ENCODE results near the gene TCF23.
"Not testable (repeated sequence)": the region's sequence is repeated elsewhere in the genome, so short reads cannot be mapped to it uniquely, and the experiment has no call there.

TCF23 gene

DNA sequence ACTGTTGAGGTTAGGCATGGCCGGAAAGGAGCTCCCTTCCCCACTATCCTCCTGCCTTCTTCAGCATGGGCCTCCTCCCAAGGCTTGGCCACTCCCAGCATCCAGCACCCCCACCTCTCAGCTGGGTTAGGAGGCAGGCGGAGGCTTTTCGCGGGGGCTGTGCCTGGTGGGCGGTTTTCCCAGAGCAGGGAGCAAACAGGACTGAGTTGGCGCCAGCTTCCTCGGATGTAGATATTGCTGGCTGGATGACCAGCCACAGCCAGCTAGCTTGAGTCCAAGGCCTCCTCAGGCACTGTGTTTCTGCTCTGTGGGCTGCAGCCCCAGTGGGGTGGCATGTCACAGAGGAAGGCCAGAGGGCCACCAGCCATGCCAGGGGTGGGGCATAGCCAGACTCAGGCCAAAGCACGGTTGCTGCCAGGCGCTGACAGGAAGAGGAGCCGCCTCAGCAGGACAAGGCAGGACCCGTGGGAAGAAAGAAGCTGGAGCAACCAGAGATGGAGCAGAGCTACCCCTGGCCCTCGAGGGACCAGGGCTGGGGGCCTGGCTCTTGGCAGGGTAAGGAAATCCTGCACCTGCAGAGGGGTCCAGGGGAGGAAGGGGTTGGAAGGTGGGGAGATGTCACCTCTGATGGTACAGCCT, at the start of gene TCF23:
TSS of gene TCF23 (plus strand) at position 204 of the 639 bp plus-strand sequence. CDS start at position 334, 130 bp downstream.
- DNase-seq (ENCODE audit: low read depth in 2 of 2) = no peak

DNA sequence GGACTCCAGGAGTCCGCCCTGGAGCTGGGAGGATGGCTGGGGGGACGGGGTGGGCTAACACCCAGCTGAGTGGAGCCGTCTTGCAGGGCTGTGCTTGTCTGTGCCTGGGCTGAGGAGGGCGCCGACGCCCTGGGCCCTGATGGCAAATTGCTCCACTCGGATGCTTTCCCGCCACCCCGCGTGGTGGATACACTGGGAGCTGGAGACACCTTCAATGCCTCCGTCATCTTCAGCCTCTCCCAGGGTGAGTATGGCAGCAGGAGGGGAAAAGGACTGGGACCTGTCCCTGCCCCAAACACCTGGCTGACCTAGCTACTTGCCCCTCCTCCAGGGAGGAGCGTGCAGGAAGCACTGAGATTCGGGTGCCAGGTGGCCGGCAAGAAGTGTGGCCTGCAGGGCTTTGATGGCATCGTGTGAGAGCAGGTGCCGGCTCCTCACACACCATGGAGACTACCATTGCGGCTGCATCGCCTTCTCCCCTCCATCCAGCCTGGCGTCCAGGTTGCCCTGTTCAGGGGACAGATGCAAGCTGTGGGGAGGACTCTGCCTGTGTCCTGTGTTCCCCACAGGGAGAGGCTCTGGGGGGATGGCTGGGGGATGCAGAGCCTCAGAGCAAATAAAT, 49.4 kb upstream of the TCF23 start:
- no peak for DNase-seq (ENCODE audit: low read depth in 2 of 2)

DNA sequence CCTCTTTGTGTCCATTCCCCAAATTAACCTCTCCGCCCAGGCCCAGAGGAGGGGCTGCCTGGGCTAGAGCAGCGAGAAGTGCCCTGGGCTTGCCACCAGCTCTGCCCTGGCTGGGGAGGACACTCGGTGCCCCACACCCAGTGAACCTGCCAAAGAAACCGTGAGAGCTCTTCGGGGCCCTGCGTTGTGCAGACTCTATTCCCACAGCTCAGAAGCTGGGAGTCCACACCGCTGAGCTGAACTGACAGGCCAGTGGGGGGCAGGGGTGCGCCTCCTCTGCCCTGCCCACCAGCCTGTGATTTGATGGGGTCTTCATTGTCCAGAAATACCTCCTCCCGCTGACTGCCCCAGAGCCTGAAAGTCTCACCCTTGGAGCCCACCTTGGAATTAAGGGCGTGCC, 48.8 kb upstream of the TCF23 start:
- DNase-seq (ENCODE audit: low read depth in 2 of 2) = no peak

DNA sequence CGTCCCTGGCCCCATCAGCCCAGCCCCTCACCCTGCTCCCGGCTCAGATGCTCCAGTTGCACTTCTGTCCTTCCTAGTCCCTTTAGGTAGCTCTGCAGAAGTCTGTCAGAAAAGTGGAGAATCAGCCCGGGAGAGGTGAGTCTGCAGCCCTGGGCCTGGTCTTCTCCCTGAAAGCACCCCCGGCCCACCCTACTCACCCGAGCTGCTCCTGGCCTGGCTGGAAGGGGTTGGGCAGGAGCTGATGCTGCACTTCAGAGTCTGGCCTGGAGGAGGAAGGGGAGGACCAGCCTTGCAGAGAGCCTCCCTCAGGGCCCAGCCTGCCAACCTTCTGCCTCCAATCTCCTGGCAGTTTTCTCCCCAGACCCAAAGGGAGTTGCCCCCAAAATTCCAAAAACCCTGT, 46.5 kb upstream of the TCF23 start:
- no peak for DNase-seq (ENCODE audit: low read depth in 2 of 2)

DNA sequence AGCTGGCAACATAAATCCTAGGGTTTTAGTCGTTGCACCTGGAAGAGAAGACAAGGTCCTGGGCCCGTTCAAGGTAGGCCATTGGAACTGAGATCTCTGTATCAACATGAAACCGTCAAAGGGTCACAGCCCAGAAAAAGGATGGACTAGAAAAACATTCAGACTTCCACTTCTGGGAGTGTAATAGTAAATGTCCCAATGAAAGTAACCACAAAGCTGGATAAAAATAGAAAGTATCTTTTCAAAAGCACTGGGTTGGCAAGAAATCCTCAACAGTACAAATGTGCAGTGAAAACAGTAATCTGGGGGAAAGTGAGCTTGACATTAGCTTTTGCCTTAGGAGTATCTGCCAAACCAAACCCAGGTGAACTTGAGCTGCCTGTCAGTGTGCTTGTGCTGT, 42.8 kb upstream of the TCF23 start:
- DNase-seq (ENCODE audit: low read depth in 2 of 2) = no peak

DNA sequence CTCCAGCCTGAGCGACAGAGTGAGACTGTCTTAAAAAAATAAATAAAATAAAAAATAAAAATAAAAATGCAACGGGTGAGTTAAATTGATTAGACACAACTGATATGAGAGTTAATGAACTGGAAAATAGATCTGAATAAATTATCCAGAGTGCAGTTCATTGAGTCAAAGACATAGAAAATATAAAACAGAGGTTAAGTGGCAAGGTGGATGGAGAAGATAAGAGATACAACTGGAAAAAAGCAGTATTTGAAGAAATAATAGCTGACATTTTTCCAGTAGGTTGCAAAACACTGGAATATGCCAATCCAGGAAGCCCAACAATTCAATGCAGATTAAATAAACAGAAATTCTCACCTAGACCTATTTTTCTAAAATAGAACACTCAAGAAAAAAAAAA, 40.6 kb upstream of the TCF23 start:
- no peak for DNase-seq (ENCODE audit: low read depth in 2 of 2)

DNA sequence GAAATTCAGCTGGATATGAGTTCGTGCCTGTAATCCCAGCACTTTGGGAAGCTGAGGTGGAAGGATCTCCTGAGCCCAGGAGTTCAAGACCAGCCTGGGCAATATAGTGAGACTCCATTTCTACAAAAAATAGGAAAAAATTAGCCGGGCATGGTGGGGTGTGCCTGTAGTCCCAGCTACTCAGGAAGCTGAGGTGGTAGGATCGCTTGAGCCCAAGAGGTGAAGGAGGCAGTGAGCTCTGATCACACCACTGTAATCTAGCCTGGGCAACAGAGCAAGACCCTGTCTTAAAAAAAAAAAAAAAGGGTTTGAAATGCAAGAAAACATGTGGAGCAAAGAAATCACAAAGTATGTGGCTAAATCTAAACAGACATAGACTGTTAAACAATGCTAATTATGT, 39.7 kb upstream of the TCF23 start:
- no peak for DNase-seq (ENCODE audit: low read depth in 2 of 2)

DNA sequence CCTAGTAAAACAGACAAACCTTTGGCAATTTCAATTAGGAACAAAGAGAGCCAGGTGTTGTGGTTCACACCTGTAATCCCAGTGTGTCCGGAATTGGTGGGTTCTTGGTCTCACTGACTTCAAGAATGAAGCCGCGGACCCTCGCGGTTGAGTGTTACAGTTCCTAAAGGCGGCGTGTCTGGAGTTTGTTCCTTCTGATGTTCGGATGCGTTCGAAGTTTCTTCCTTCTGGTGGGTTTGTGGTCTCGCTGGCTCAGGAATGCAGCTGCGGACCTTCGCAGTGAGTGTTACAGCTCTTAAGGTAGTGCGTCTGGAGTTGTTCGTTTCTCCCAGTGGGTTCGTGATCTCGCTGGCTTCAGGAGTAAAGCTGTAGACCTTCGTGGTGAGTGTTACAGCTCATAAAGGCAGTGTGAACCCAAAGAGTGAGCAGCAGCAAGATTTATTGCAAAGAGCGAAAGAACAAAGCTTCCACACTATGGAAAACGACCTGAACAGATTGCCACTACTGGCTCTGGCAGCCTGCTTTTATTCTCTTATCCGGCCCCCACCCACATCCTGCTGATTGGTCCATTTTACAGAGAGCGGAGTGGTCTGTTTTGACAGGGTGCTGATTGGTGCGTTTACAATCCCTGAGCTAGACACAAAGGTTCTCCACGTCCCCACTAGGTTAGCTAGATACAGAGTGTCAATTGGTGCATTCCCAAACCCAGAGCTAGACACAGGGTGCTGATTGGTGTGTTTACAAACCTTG, 38.0 kb upstream of the TCF23 start:
- DNase-seq (ENCODE audit: low read depth in 2 of 2) = not testable (repeated sequence)

DNA sequence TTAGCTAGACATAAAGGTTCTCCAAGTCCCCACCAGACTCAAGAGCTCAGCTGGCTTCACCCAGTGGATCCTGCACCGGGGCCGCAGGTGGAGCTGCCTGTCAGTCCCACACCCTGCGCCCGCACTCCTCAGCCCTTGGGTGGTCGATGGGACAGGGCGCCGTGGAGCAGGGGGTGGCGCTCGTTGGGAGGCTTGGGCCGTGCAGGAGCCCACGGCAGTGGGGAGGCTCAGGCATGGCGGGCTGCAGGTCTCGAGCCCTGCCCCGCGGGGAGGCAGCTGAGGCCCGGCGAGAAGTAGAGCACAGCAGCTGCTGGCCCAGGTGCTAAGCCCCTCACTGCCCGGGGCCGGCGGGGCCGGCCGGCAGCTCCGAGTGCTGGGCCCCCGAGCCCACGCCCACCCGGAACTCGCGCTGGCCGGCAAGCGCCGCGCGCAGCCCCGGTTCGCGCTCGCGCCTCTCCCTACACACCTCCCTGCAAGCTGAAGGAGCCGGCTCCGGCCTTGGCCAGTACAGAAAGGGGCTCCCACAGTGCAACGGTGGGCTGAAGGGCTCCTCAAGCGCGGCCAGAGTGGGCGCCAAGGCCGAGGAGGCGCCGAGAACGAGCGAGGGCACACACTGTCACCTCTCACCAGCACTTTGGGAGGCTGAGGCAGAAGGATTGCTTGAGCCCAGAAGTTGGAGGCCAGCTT, 37.3 kb upstream of the TCF23 start:
- not testable (repeated sequence) for DNase-seq (ENCODE audit: low read depth in 2 of 2)

DNA sequence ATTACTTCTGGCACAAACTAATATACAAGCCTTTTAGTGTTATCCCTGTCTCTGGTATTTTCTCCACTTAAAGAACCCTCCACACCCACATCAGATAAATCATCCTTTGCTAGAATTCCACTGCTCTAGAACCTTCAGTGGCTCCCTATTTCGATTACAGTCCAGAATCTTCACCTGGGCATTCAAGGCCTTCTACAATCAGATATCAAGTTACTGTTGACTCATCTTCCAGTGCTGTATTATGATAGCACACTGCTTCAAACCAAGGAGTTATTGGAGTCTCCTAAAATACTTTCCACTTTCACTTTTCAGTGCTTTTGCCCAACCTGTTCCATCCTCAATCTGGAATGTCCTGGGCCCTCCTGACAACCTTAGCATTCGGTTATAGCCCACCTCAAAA, 33.3 kb upstream of the TCF23 start:
- no peak for DNase-seq (ENCODE audit: low read depth in 2 of 2)

DNA sequence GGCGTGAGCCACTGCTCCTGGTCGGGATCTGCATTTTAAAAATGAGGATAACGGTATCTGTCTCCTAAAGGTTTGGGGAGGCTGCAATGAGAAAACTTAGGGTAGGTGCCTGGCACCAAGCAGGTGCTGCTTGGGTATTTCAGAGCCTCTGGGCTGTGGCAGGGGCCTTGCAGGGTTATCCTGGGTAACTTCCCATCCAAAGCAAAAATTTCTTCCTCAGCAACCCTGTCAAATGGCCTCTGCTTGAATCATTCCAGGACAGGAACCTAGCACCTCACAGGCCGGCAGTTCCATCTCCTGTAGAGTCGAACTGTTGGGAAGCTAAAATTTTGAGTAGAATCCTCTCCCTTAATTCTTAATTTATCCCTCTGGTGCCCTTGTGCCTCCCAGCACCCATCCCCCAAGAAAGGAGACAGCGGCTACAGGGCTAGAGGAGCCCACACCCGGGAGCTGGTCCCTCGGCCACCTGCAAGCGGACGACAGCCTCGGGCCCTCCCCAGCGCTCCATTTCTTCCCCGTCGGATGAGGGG, 30.7 kb upstream of the TCF23 start:
- no peak for DNase-seq (ENCODE audit: low read depth in 2 of 2)

DNA sequence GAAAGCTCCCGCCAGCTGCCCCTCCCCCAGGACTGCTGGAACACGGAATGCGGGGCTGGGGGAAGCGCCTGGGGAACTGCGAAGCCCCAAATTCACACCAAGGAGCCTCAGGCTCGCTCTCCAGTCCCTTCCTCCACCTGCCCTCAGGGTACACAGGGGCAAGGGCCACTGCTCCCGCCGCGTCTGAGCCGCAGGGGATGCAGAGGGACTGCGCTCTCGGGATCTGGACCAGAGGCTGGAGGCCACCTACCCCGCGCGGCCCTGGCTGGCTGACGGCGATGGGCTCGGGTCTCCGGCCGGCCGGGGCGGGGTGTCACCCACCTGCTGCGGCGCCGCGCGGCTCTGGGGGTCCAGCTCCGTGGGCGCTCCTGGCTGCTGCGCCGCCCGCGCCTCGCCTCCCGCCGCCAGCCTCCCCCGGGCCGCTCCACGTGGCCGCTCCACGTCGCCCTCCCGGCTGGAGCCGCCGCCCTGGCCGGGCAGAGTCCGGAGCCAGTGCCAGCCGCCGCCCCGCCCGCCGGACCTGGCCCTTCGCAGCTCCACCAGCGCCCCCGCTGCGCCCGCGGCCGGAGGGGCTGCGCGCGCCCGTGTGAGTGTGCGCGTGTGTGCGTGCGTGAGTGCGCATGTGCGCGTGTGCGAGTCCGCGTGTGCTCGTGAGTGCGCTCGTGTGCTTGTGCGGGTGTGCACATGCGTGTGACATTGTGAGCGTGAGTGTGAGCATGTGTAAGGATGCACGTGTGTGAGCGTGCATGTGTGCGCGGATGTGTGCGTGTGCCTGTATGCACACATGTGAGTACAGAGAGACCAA, 30.1 kb upstream of the TCF23 start, which contains the start of gene CGREF1:
TSS of gene CGREF1 (minus strand) at position 604 of the 805 bp plus-strand sequence. CDS start 14,762 bp downstream, outside the sequence.
- no peak for DNase-seq (ENCODE audit: low read depth in 2 of 2)

DNA sequence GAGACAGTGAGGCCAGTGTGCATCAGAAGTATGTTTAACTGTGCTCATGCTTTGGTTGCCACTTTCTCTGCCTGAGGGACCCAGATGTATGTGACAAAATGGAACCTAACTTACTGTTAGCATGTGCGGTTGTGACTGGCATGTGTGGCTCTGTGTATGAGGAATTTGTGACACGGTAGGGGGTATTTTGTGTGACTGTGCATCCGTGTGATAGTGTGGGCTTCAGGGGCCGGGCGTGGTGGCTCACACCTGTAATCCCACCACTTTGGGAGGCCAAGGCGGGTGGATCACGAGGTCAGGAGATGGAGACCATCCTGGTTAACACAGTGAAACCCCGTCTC, 29.5 kb upstream of the TCF23 start:
- not testable (repeated sequence) for DNase-seq (ENCODE audit: low read depth in 2 of 2)

DNA sequence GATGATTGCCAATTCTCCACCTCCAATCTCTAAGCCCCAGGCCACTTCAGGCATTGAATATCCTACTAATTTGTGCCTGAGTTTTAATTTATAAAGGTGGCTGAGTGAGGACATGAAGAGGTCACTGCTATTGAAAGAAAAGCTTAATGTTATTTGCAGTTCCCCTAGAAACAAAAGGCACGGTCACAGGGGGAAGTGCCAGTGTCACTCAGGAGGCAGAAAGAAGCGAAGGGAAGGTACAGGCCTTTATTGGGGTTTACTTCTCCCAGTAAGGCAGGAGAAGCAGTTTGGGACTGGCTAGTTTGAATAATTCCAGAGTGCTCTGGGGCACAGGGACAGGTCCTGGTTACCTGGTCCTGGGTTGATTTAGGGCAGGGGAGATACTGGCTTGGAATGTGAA, 26.9 kb upstream of the TCF23 start:
- no peak for DNase-seq (ENCODE audit: low read depth in 2 of 2)

DNA sequence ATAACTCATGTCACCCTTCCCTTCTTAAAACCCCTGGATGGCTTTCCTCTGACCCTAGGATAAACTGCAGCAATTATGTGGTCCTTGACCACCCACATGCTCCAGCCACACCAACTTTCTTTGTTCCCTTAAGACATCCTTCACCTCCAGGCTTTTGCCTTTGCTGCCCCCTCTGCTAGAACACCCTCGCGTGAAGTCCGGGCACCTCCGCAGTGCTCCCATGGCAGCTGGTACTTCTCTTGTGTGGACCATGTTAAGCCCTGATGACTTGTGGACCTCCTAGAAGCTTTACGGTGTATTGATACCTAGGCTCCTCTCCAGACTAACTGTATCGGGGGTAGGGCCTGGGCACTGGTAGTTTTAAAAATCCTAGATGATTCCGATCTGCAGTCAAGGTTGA, 26.0 kb upstream of the TCF23 start:
- no peak for DNase-seq (ENCODE audit: low read depth in 2 of 2)

DNA sequence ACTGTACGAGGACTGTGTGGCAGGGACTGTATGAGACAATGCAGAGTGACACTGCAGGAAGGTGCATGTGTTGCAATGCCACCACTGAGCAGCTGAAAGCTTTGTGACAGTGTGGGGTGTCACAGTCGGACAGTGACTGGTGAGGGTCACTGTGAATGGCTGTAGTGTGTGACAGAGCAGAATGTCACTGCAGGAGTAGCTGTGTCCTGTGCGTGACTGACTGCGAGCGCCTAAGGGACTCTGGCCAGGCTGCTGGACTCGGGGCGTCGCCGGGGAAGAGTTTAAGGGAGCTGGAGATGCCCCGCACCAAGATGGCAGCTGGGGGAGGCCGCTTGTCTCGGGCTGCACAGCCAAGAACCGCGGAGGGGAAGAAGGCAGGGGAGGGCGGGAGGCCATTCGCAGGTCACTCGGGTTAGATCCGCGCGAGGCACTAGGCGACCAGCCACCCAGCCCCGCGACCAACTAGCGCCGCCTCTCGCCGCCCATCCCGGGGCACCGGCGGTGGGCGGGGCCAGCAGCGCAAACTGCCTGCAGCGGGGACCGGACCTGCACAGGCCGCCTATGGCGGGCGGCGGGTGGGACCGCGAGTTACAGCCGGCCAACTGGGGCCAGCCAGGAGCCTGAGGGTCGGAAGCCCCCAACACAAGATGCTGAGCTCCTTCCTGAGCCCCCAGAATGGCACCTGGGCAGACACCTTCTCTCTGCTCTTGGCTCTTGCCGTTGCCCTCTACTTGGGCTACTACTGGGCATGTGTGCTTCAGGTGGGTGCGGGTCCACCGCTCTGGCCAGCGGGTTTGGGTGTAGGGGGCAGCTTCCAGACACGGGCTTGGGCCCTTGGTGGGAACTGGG, 25.3 kb upstream of the TCF23 start, which contains the start of gene ABHD1:
TSS of gene ABHD1 (plus strand) at position 514 of the 849 bp plus-strand sequence. CDS start at position 648, 134 bp downstream.
- DNase-seq (ENCODE audit: low read depth in 2 of 2) = peak; percentile 19 to 51

DNA sequence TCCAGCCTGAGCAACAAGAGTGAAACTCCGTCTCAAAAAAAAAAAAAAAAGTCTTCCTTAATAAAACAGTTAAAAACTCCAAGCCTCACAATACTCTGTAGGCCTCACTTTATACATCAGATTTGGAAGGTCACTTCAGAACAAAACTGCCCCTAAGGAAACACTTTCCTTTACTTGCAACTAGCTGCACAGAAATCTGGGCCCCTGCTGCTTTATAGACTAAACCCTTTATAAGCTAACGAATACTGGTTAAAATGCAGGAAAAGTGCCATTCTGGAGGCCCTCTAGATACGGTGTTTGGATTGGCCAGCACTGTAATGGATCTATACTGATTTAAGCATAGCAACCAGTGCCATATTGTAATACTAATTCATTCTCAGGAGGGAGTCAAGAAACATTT, 23.7 kb upstream of the TCF23 start:
- no peak for DNase-seq (ENCODE audit: low read depth in 2 of 2)

DNA sequence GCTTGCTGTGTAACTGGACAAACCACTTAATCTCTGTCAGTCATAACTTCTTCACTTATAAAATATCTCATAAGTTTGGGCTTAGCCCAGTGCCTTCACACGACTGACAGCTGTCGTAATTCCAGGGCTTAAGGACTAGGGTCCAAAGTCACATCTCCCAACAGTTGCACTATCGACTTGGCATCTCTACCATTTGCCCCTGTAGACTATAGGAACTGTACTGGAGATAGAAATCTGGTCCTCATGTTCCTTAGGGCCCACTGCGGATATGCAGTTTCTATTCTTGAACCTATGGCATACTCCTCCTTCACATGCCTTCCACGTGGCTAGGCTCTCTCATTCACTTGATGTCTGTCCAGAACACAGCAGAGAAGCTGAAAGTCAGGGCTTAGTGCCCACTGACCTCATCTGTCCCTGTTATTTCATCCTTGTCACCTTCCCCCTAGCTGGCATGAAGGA, 22.5 kb upstream of the TCF23 start:
- DNase-seq (ENCODE audit: low read depth in 2 of 2) = no peak

DNA sequence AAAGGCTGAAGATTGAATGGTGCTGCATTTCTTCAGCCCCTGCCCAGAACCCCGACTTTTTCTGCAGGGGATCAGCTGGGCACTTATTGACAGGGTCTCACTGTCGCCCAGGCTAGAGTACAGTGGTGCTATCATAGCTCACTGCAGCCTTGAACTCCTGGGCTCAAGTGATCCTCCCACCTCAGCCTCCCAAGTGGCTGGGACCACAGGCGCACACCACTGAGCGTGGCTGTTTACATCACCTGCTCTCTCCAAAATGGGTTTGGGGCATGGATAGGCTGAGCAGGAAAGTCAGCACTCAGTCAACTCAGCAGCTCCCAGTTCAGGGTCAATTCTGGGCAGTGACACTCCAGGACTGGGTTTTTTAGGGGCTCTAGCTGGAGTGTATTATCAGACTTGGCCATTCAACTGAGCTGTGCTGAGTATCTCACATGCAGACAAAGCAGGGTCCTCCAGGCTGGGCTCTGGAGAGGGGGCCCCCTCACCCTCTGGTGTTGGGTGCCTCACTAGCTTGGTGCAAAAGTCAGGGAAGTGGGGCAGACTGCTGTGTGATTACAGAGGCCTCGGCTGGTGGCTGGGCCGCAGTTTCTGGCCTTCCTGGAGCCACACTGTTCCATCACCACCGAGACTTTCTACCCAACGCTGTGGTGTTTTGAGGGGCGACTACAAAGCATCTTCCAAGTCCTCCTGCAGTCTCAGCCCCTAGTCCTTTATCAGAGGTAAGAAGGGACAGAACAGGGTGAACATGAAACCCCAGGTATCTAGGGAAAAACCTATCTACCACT, 20.7 kb upstream of the TCF23 start:
- DNase-seq (ENCODE audit: low read depth in 2 of 2) = no peak
